NCI-H1930 (cell line): ENCODE results near the gene ASCL2.

Experiments used
- DNase-seq, 2 experiments: peaks; one replicate each; lab custom pipeline; 2025; lab: John Stamatoyannopoulos, UW

The ASCL2 gene

GRCh38 chr11:2272228-2272945, 2.0 kb upstream of the ASCL2 start:
- no peak for DNase-seq

GRCh38 chr11:2271327-2272227, 1.2 kb upstream of the ASCL2 start:
- DNase-seq, result no peak

DNA sequence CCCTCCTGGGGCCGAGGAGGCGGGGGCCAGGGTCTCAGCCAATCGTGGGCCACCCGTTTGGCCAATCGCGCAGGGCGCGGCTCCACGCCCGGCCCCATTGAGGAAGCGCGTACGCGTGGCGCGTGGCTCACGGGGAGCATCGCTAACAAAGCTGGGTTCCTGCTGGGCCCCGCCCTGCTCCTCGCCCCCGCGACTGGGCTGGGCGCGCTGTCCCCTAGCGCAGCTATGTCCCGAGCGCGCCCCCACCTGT, 614 bp upstream of the ASCL2 start:
- DNase-seq, result peak in 1 of 2 experiments; percentile 33

- DNase-seq, result peak; percentile 79 to 86
Observed at GRCh38 chr11:2269601-2270321, 627 bp downstream of the ASCL2 start.

DNA sequence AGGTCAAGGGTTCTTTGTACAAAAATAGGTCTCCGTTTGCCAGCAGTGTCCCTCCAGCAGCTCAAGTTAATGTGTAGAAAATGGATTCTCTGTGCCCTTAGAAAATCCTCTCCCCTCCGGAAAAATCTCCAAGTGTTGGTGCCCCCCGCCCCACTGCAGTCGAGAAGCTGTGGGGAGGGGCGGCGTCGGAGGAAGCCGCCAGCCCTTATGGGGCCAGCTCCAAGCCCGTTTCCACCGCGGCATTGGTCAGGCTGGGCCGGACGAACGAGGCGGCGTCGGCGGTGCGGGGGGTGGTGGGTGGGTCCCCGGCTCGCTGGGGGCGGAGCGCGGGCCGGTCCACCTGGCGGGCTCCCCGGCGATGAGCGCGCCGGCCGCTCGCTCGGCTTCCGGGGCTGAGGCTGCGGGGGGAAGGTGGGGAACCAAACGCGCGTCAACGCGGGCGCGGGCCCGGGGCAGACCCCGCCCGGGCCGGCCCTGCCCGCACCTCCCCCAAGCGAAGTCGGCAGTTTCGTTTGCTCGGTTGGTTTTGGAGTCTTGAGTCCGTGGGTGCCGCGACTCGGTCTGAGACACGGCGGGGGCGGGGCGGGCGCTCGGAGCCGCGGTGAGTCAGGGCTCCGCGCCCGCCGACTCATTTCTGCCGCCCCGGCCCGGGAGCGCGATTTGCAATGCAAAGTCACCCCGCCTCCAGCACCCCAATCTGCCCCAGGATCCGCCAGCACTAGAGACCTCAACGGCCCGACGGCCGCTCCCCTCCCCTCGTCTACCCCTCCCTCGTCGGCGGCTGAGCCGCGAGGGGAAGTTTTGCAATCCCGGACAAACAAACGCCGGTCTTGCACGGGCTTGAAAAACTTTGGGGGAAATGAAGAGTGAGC, 1.4 kb downstream of the ASCL2 start:
- peak; percentile 19 to 53 for DNase-seq

GRCh38 chr11:2267851-2268728, 2.3 kb downstream of the ASCL2 start:
- no peak for DNase-seq

- DNase-seq, result no peak
Observed at GRCh38 chr11:2267306-2267850, 3.0 kb downstream of the ASCL2 start.

DNA sequence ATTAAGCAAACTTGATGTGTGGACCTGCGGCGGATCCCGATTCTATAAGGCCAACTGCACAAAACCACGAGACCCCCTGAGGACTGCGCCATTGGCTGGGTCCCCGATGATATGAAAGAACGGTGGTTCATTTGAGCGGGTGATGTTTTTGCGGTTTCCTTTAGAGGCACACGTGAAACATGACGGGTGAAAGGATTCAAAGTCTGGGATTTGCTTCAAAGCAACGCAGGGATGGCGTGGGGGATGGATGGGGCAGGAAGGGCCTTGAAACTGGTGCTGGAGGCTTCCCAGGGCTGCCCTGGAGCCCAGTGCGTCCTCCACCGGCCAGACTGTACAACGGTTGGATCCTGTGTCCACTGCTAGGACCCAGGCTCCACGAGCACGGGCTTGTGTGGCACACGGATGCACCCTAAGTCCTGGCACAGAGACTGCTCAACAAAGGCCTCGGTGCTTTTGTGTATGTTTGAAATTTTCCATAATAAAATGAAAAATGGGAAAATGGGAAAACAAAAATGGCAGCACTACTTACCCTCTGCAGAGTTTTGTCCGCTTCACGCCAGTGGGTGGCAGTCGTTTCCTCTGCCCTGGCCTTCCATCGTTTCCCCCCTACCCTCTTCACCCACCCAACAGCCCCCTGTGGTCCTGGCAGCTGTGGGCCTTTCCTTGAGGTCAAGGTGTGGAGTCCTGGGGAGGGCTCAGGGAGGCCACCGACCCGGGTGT, 3.6 kb downstream of the ASCL2 start:
- DNase-seq, result no peak

DNA sequence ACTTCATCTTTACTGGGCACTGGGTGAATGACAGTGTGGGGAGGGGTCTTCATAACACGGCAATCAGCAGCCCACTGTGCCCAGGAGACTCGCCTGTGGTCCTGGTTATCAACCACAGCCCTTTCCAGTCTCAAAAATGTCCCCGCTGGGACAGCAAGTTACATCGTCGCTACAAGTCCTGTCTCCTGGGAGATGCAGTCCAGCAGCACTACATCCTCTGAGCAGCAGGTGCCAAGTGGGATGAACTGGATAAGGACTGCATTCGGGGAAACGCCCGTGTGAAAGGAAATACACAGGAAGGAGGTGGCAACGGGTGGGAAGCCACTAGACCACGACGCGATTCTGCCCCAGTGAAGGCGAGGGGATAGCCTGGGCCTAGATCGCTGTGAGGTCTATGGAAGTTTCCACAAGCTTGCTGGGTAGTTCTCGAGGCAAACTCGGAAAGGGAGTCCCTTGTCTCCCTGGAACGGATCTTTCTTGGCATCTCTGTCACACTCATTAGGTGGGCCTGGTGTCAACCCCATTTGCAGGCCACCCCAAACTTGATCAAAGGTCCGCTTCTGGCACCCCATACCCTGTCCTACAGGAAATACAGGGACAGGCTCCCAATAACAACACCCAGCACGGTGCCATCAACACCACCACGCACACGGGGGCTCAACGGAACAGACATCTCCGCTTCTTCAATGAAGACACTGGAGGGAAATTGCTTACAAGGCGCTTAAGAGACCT, 4.4 kb downstream of the ASCL2 start:
- no peak for DNase-seq

- no peak for DNase-seq
Observed at GRCh38 chr11:2265396-2265795, 5.0 kb downstream of the ASCL2 start.

DNA sequence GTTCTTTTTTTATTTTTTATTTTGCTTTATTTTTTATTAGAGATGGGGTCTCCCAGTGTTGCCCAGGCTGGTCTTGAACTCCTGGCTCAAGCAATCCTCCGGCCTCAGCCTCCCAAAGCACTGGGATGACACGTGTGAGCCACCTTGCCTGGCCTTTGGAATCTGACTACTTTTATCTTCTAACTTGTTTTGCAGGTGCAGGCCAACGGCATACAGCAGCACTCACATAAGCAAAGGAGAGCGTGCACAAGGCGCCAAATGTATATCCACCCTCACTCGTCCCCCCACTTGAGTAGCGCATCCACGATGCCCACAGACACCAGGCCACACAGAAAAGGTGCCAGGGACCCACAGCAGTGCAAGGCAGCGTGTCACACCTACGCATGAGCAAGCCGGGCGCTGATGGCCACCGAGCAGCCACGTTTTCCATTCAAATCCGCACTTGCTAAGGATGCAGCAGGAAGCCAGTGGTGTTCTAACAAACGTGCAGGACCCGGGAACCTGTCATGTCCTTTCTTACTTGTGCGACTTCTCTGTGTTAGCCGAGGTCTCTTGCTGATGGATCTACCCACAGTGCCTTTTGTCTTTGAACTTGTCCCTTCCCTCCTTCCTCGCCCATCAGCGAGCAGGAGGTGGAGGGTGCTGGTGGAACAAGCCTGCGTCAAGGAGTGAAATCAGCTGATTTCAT, 5.9 kb downstream of the ASCL2 start:
- no peak for DNase-seq

DNA sequence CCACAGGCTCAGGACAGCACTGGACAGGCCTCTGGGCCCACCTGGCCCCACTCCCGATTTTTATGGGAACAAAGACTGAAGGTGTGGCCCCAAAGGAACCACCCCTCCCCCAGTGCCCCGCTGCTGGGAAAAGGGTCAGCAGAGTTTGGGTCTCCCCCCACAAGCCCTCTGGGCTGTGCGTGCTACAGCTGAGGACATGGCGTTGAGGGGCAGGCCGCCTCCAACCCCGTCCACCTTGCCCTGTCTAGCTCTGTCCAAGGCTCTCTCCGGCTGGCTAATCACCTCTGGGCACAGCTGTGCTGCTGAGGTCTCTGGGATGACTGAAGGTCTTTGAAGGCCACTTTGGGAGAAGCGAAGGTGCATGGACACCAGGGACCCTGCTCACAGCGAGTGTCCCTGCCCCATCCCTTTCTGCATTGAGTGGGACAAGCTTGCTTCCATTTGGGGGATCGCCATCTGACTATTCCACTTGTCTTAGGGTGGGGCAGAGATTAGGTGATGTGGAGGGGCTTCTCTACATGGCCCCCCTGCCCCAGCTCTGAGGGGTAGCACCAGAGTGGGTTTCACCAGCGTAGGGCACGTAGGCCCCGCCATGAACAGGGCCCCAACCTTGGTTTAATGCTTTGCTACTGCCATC, 6.5 kb downstream of the ASCL2 start:
- no peak for DNase-seq

GRCh38 chr11:2263071-2263565, 7.3 kb downstream of the ASCL2 start:
- no peak for DNase-seq

DNA sequence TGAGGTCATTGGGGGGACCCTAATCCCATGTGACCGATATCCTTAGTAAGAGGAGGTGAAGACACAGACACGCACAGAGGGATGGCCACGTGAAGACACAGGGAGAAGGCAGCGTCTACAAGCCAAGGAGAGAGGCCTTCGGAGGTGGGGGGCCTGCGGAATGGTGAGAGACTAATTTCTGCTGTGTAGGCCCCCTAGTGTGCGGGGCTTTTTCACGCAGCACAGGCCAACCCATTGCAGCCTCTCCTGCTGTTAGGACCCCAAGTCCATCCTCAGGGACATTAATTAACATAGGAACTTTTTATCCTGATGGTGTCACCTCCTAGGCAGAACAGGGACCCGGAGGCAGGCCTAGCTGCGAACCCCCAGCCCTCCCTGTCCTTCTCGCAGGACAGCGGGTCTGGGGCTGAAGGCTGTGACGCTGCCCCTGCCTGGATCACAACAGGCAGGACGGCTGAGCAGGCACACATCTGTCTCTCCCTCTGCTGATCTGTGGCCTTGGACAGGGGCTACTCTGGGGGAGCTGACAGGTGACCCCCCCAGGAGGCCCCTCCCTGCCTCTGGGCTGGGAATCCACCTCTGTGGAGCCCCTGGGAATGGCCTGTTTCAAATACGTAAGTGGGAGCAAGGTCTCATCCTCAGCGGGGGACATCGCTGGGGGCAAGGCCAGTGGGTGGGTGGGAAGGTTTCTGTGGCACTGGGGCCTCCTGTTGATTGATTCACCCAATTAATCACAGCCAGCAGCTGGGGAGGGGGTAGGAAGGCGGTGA, 7.9 kb downstream of the ASCL2 start:
- no peak for DNase-seq

GRCh38 chr11:2261436-2262230, 8.8 kb downstream of the ASCL2 start:
- DNase-seq, result no peak
